Astrocyte (in vitro differentiated cells and primary cell): ENCODE results near the gene LSM2.

Experiments used
- EZH2 ChIP-seq: IDR thresholded peaks from 2 replicates; pipeline ENCODE4 v1.6.1; 2012; ENCODE audit warnings: mild to moderate bottlenecking, low read length, inconsistent platforms; ENCODE audit not compliant: insufficient read depth
- TF ChIP-seq, protein P1 (sequence below): IDR thresholded peaks from 2 replicates; pipeline ENCODE4 v1.5.1; 2011; ENCODE audit warnings: low read depth, mild to moderate bottlenecking, inconsistent platforms, low read length, moderate library complexity; ENCODE audit not compliant: insufficient read depth

DNA sequence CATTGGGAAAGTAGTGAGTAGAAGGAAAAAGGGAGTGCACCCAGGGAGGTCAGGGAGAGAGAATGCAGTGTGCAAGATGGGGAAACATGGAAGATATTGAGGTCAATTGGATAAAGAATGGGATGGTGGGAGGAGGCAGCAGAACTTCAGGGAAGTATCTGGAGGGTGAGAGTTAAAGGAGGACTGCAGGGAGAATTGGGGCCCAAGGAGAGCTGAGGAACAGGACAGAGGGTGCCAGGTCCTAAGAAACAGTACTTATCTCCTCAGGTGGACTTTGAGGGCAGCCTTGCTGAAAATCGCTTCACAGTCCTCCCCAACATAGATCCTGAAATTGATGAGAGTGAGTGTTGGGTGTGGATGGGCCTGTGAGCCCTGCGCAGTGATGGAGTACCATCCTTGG is 48.5 kb downstream of the LSM2 start:
- TF ChIP-seq, protein P1, sequence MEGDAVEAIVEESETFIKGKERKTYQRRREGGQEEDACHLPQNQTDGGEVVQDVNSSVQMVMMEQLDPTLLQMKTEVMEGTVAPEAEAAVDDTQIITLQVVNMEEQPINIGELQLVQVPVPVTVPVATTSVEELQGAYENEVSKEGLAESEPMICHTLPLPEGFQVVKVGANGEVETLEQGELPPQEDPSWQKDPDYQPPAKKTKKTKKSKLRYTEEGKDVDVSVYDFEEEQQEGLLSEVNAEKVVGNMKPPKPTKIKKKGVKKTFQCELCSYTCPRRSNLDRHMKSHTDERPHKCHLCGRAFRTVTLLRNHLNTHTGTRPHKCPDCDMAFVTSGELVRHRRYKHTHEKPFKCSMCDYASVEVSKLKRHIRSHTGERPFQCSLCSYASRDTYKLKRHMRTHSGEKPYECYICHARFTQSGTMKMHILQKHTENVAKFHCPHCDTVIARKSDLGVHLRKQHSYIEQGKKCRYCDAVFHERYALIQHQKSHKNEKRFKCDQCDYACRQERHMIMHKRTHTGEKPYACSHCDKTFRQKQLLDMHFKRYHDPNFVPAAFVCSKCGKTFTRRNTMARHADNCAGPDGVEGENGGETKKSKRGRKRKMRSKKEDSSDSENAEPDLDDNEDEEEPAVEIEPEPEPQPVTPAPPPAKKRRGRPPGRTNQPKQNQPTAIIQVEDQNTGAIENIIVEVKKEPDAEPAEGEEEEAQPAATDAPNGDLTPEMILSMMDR = no peak
- TF ChIP-seq EZH2 = no peak
